K562 (cell line): ENCODE data around the gene CISD2. TPM values are rescaled to one million over a fixed set of nuclear protein-coding genes. Genes with fewer than 3 reads are reported as not detected.
A peak's percentile ranks its signal among the peaks of the same experiment; 100 is the strongest.

ENCODE experiments used
- ATAC-seq: fragments of 200-7000 bp; cut with Tn5 transposase; 3 replicates; pipeline ENCODE4 v1.9.1; 2020; ENCODE audit warnings: moderate library complexity
- BruUV-seq: library from RNA; stranded (reverse); fragments of 400-500 nt; replicated peaks from 2 replicates; lab custom pipeline; 2021; lab: Mats Ljungman, UMichigan
- CTCF ChIA-PET: fragments of 300-600 bp; formaldehyde crosslinking; extraction: SDS; loops from one replicate; lab custom pipeline; 2021; ENCODE audit warnings: low intra/inter-chr PET ratio; lab: Yijun Ruan, JAX
- POLR2A ChIA-PET: fragments of 300-600, 350-650 bp; sonication (Branson Sonifier 250); formaldehyde crosslinking; extraction: SDS; loops from one replicate; lab custom pipeline; 2021; ENCODE audit warnings: antibody characterized with exemption, inconsistent platforms; lab: Yijun Ruan, JAX
- DNase-seq, 4 experiments: peaks; one replicate each; pipeline versions ENCODE4 v3.0.0 to v3.0.0-alpha.2; 2011 to 2018; ENCODE audit warnings: low spot score in 3 of 4, mixed read lengths in 3 of 4; ENCODE audit errors: extremely low read depth in 1 of 4
- FAIRE-seq: peaks from 2 replicates; lab custom pipeline; 2011; peaks lifted over from hg19 to GRCh38; lab: Jason Lieb, UNC
- H2AFZ ChIP-seq: 2 replicates; pipeline ENCODE4 v1.6.0; 2011; ENCODE audit warnings: low read depth, low read length, control low read depth, inconsistent platforms
- H3K27ac ChIP-seq: fragments of 200-600 bp; 3 replicates; pipeline ENCODE4 v1.8.0; 2011; ENCODE audit warnings: low read depth, mild to moderate bottlenecking, control low read depth, inconsistent platforms, low read length, moderate library complexity, mixed read lengths; ENCODE audit errors: extremely low read depth
- H3K27me3 ChIP-seq, 2 experiments: fragments of 300-600 bp in 1 of 2; 2 replicates in 1 of 2; 3 replicates in 1 of 2; pipeline versions ENCODE4 v1.6.0 to v1.8.0; 2011; ENCODE audit warnings: inconsistent platforms in 2 of 2, low read length in 2 of 2, mild to moderate bottlenecking in 1 of 2, mixed read lengths in 1 of 2, moderate library complexity in 1 of 2; ENCODE audit not compliant: control insufficient read depth in 2 of 2, insufficient read depth in 2 of 2
- H3K36me3 ChIP-seq: fragments of 300-600 bp; 3 replicates; pipeline ENCODE4 v1.8.0; 2011; ENCODE audit warnings: mild to moderate bottlenecking, low read length, inconsistent platforms; ENCODE audit not compliant: control insufficient read depth, insufficient read depth
- H3K4me1 ChIP-seq, 2 experiments: fragments of 200-600 bp in 1 of 2; replicated peaks in 1 of 2; 2 replicates in 1 of 2; 3 replicates in 1 of 2; pipeline versions ENCODE4 v1.5.1 to v1.8.0; 2011; ENCODE audit warnings: inconsistent platforms in 2 of 2, low read length in 2 of 2, mild to moderate bottlenecking in 1 of 2, mixed read lengths in 1 of 2, moderate library complexity in 1 of 2; ENCODE audit not compliant: control insufficient read depth in 2 of 2, insufficient read depth in 2 of 2
- H3K4me2 ChIP-seq: 2 replicates; pipeline ENCODE4 v1.6.1; 2011; ENCODE audit warnings: low read length, control low read depth, inconsistent platforms, mixed read lengths; ENCODE audit not compliant: insufficient read depth
- H3K4me3 ChIP-seq: fragments of 200-600 bp; sonication (generic), shearing (Covaris generic); 2 replicates; pipeline ENCODE4 v1.5.1; 2016; ENCODE audit warnings: control low read depth, inconsistent platforms
- H3K79me2 ChIP-seq: fragments of 200-600 bp; 3 replicates; pipeline ENCODE4 v1.8.0; 2011; ENCODE audit warnings: low read length, inconsistent platforms; ENCODE audit not compliant: control insufficient read depth, insufficient read depth
- H3K9ac ChIP-seq, 2 experiments: 2 replicates each; pipeline versions ENCODE4 v1.6.0 to v1.6.1; 2011; ENCODE audit warnings: low read depth in 2 of 2, low read length in 2 of 2, control low read depth in 1 of 2, inconsistent platforms in 1 of 2, mild to moderate bottlenecking in 1 of 2, mixed read lengths in 1 of 2; ENCODE audit not compliant: insufficient read depth in 1 of 2
- H3K9me1 ChIP-seq: one replicate; pipeline ENCODE4 v1.6.0; 2011; ENCODE audit warnings: inconsistent platforms, mild to moderate bottlenecking, low read length, moderate library complexity; ENCODE audit not compliant: control insufficient read depth, insufficient read depth
- H3K9me3 ChIP-seq: replicated peaks from 2 replicates; pipeline ENCODE4 v1.5.1; 2011; ENCODE audit warnings: low read depth, low read length, inconsistent platforms; ENCODE audit not compliant: control insufficient read depth, insufficient read depth
- H4K20me1 ChIP-seq: replicated peaks from 2 replicates; pipeline ENCODE4 v1.6.1; 2011; ENCODE audit warnings: low read length, inconsistent platforms, mixed read lengths; ENCODE audit not compliant: control insufficient read depth, insufficient read depth
- ARHGAP35 ChIP-seq: fragments of 450-650 bp; IDR thresholded peaks from 2 replicates; pipeline ENCODE4 v1.6.1; 2018; ENCODE audit not compliant: partially characterized antibody
- CBX5 ChIP-seq: IDR thresholded peaks from 2 replicates; pipeline ENCODE4 v1.6.1; 2014; ENCODE audit warnings: low read depth, borderline replicate concordance
- CHD2 ChIP-seq: IDR thresholded peaks from 2 replicates; pipeline ENCODE4 v1.6.1; 2011; ENCODE audit warnings: low read depth, low read length
- DIDO1 ChIP-seq: fragments of 450-650 bp; IDR thresholded peaks from 2 replicates; pipeline ENCODE4 v1.6.1; 2016; ENCODE audit warnings: low read depth, missing biosample characterization, missing genetic modification characterization
- ESRRA ChIP-seq: fragments of 450-650 bp; IDR thresholded peaks from 2 replicates; pipeline ENCODE4 v1.6.1; 2014; ENCODE audit warnings: low read depth, mild to moderate bottlenecking, moderate library complexity, borderline replicate concordance
- ESRRB ChIP-seq: fragments of 250-450 bp; sonication (Bioruptor Pico); IDR thresholded peaks from 2 replicates; pipeline ENCODE4 v1.5.0; 2020; ENCODE audit warnings: mild to moderate bottlenecking, moderate library complexity, borderline replicate concordance
- HES1 ChIP-seq: fragments of 450-650 bp; IDR thresholded peaks from 2 replicates; pipeline ENCODE4 v1.6.1; 2016; ENCODE audit warnings: low read depth, mild to moderate bottlenecking, moderate library complexity
- HOXB6 ChIP-seq: fragments of 250-450 bp; sonication (Bioruptor Pico); IDR thresholded peaks from 2 replicates; pipeline ENCODE4 v1.5.1; 2022; ENCODE audit warnings: mild to moderate bottlenecking, borderline replicate concordance
- KLF6 ChIP-seq: fragments of 250-450 bp; sonication (Bioruptor Pico); IDR thresholded peaks from 2 replicates; pipeline ENCODE4 v1.4.0; 2020; ENCODE audit warnings: mild to moderate bottlenecking, moderate library complexity, borderline replicate concordance
- MYNN ChIP-seq, 2 experiments: sonication (generic); formaldehyde crosslinking in 1 of 2; IDR thresholded peaks; 2 replicates each; pipeline versions ENCODE4 v1.5.0 to v1.6.1; 2016 to 2020; ENCODE audit warnings: antibody characterized with exemption in 1 of 2, missing genetic modification reagents in 1 of 2
- NFIX ChIP-seq: fragments of 250-450 bp; sonication (Bioruptor Pico); IDR thresholded peaks from 2 replicates; pipeline ENCODE4 v1.4.0; 2020; ENCODE audit warnings: low read depth, mild to moderate bottlenecking, moderate library complexity
- NR2C1 ChIP-seq, 2 experiments: fragments of 450-650 bp; IDR thresholded peaks; 2 replicates each; pipeline ENCODE4 v1.6.1; 2017; ENCODE audit warnings: mild to moderate bottlenecking in 2 of 2, antibody characterized with exemption in 1 of 2, inconsistent platforms in 1 of 2, missing compliant biosample characterization in 1 of 2, missing genetic modification characterization in 1 of 2
- NR4A1 ChIP-seq, 2 experiments: fragments of 250-450 bp in 1 of 2; fragments of 450-650 bp in 1 of 2; sonication (Bioruptor Pico) in 1 of 2; IDR thresholded peaks; 2 replicates each; pipeline versions ENCODE4 v1.4.0 to v1.6.1; 2016 to 2020; ENCODE audit warnings: mild to moderate bottlenecking in 2 of 2, missing compliant biosample characterization in 1 of 2, missing genetic modification characterization in 1 of 2, moderate library complexity in 1 of 2
- SMAD1 ChIP-seq: fragments of 150-350 bp; IDR thresholded peaks from 2 replicates; pipeline ENCODE4 v1.6.1; 2014; ENCODE audit warnings: low read length, low read depth; ENCODE audit not compliant: partially characterized antibody
- TAF9B ChIP-seq: fragments of 450-650 bp; IDR thresholded peaks from 2 replicates; pipeline ENCODE4 v1.6.1; 2018; ENCODE audit warnings: mild to moderate bottlenecking; ENCODE audit not compliant: partially characterized antibody
- TRIM28 ChIP-seq: fragments of 450-650 bp; IDR thresholded peaks from 2 replicates; pipeline ENCODE4 v1.6.1; 2017
- ZBTB12 ChIP-seq: fragments of 250-450 bp; sonication (Bioruptor Pico); IDR thresholded peaks from 2 replicates; pipeline ENCODE4 v1.4.0; 2020
- ZNF224 ChIP-seq: sonication (generic); formaldehyde crosslinking; IDR thresholded peaks from 2 replicates; pipeline ENCODE4 v1.8.0; 2022; ENCODE audit warnings: mild to moderate bottlenecking, missing genetic modification reagents
- ZNF232 ChIP-seq: sonication (generic); formaldehyde crosslinking; IDR thresholded peaks from 2 replicates; pipeline ENCODE4 v1.8.0; 2022; ENCODE audit warnings: mild to moderate bottlenecking, missing genetic modification reagents
- ZNF41 ChIP-seq: fragments of 250-450 bp; sonication (Bioruptor Pico); conservative IDR thresholded peaks from 2 replicates; pipeline ENCODE4 v1.4.0; 2020; ENCODE audit warnings: mild to moderate bottlenecking
- ZNF785 ChIP-seq: fragments of 250-450 bp; sonication (Bioruptor Pico); IDR thresholded peaks from 2 replicates; pipeline ENCODE4 v1.4.0; 2020; ENCODE audit warnings: mild to moderate bottlenecking
- WGBS: fragments of 100-300 bp; shearing (Covaris generic); methylation state at CpG from one replicate; pipeline ENCODE4 v1.1.6; 2016; ENCODE audit warnings: low coverage, mixed read lengths; ENCODE audit not compliant: insufficient coverage; ENCODE audit errors: missing lambda C conversion rate; 5-methylcytosine and 5-hydroxymethylcytosine counted together
- in situ Hi-C: fragments of 300-500 bp; cut with MboI; formaldehyde crosslinking; loops from 4 replicates; pipeline ENCODE4 v1.15.0; 2018; ENCODE audit warnings: inconsistent platforms, mixed read lengths
- intact Hi-C: fragments of 100-400 bp; cut with micrococcal nuclease; formaldehyde crosslinking; loops from 2 replicates; pipeline ENCODE4 v1.14.2; 2022
- polyA plus RNA-seq, 8 experiments: library from polyadenylated mRNA; depleted of rRNA in 4 of 8; stranded (reverse) in 5 of 8; unstranded in 3 of 8; fragments of >200 nt; fragmentation: Nextera tagmentation in 2 of 8; fragmentation: Illumina TruSeq in 1 of 8; extraction: Ambion mirVana in 2 of 8; extraction: Trizol in 1 of 8; gene quantifications; 2 replicates each; pipeline versions ENCODE4 v1.2.1 to v1.2.3, GENCODE V29; 2011 to 2014; ENCODE audit warnings: inconsistent platforms in 1 of 8, missing spikeins in 1 of 8
- total RNA-seq, 7 experiments: library from RNA; depleted of rRNA in 6 of 7; stranded (reverse); fragments of >200 nt in 6 of 7; fragmentation: Illumina TruSeq in 2 of 7; extraction: Trizol in 2 of 7; gene quantifications; 2 replicates each; pipeline versions ENCODE4 v1.2.1 to v1.2.3, GENCODE V29; 2011 to 2021; ENCODE audit warnings: low replicate concordance in 1 of 7

Gene CISD2
- total and polyA plus RNA-seq, 9 of the 15 experiments (the other 6 are each of a cell fraction or from before 2014, with no cell fraction given) = 37.8 to 91.4 (median 59.8) TPM

GRCh38 chr4:102850370-102850769 lies 18.4 kb upstream of the CISD2 start (continued):
- no peak for TF ChIP-seq HES1
- no peak for TF ChIP-seq MYNN (IDR thresholded peaks at IDR 0.05)
- no peak for TF ChIP-seq MYNN (CRISPR knock-in tag; IDR thresholded peaks at IDR 0.05)
- TF ChIP-seq ZNF232 (CRISPR knock-in tag) = no peak
- no peak for TF ChIP-seq HOXB6 (CRISPR knock-in tag)
- no peak for TF ChIP-seq NFIX (CRISPR knock-in tag)
- no peak for TF ChIP-seq ESRRA
- TF ChIP-seq CHD2 = no peak
- TF ChIP-seq DIDO1 = no peak
- no peak for TF ChIP-seq ZNF785

- Histone ChIP-seq H3K4me1 (no peaks in the 10 kb centered on the region), H3K9me1 (no peaks in the 10 kb centered on the region), H3K9me3 (peaks cover 12% of the 10 kb centered on the region; the same call in 1 of the 2 replicates), H3K27ac (no peak overlapping the region), H4K20me1 (no peaks in the 10 kb centered on the region), H3K79me2 (peaks cover 13% of the 10 kb centered on the region), H3K9ac (no peak overlapping the region), H3K36me3 (no peaks in the 10 kb centered on the region), H2AFZ (no peak overlapping the region), H3K4me2 (no peak overlapping the region), H3K27me3 (no peaks in the 10 kb centered on the region), H3K4me3 (no peak overlapping the region)
- DNase-seq (no peak), FAIRE-seq (no peak), ATAC-seq (no peak)
- 75% methylated on average over 2 of the region's 2 CpGs for WGBS
- intact Hi-C loops = no loop called here
- CTCF ChIA-PET = no interaction called here
- POLR2A ChIA-PET = interaction anchor here (1.5 kb wide), 1 partner anchor 31 kb away, joined by 6 read pairs; the partner anchor contains the start of gene UBE2D3
- BruUV-seq = no TSS peak
- in situ Hi-C loops = no loop called here
- TF ChIP-seq CBX5 = 0 out of 2 replicates have a peak, but pooled peaks have one; percentile 75
- TF ChIP-seq ZBTB12 (CRISPR knock-in tag) = no peak
- TF ChIP-seq TAF9B = no peak
- no peak for TF ChIP-seq ESRRB
- no peak for TF ChIP-seq KLF6 (CRISPR knock-in tag)
- no peak for TF ChIP-seq NR2C1 (IDR thresholded peaks at IDR 0.05)
- TF ChIP-seq NR2C1 (tag; IDR thresholded peaks at IDR 0.05) = no peak
- TF ChIP-seq TRIM28 = peak; percentile 79
- no peak for TF ChIP-seq ZNF41 (CRISPR knock-in tag)
- TF ChIP-seq ZNF224 (CRISPR knock-in tag) = no peak
- TF ChIP-seq NR4A1 (CRISPR knock-in tag; IDR thresholded peaks at IDR 0.05) = no peak
- TF ChIP-seq NR4A1 (tag; IDR thresholded peaks at IDR 0.05) = no peak
- no peak for TF ChIP-seq SMAD1
- no peak for TF ChIP-seq ARHGAP35
Measured at GRCh38 chr4:102858828-102859464, 9.8 kb upstream of the CISD2 start.
